Measurements from ENCODE around the gene DCAF6.

DCAF6 gene

DNA sequence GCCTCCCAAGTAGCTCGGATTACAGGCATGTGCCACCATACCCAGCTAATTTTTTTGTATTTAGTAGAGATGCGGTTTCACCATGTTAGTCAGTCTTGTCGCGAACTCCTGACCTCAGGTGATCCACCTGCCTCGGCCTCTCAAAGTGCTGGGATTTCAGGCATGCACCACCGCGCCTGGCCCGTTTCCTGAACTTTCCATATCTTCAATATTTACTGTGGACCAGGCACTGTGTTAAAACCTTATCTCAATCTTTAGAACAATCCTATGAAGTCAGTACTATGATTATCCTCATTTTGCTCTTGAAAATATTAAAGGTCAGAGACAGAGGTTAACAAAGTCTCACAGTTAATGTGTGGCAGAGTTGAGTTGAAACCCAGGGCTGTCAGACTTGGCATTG lies 20.9 kb upstream of the DCAF6 start:
- TF ChIP-seq POLR2AphosphoS5 (IDR thresholded peaks at IDR 0.05; ENCODE audit: low read depth, low read length) (no peak), SIN3A (IDR thresholded peaks at IDR 0.05; ENCODE audit: borderline replicate concordance, insufficient read depth, low read length) (no peak), FOXP2 (optimal IDR thresholded peaks at IDR 0.05; ENCODE audit: borderline replicate concordance, extremely low read depth, extremely low read length, insufficient read depth) (no peak), REST (IDR thresholded peaks at IDR 0.05; ENCODE audit: insufficient read depth in 1 of 2, low read depth in 2 of 2, low read length in 2 of 2) (no peak), TAF1 (IDR thresholded peaks at IDR 0.05; ENCODE audit: borderline replicate concordance, insufficient read depth, low read length) (no peak)

- TF ChIP-seq REST (IDR thresholded peaks at IDR 0.05; ENCODE audit: insufficient read depth in 1 of 2, low read depth in 2 of 2, low read length in 2 of 2): no peak
- no peak for TF ChIP-seq FOXP2 (optimal IDR thresholded peaks at IDR 0.05; ENCODE audit: borderline replicate concordance, extremely low read depth, extremely low read length, insufficient read depth)
- TF ChIP-seq POLR2AphosphoS5 (IDR thresholded peaks at IDR 0.05; ENCODE audit: low read depth, low read length): no peak
- TF ChIP-seq TAF1 (IDR thresholded peaks at IDR 0.05; ENCODE audit: borderline replicate concordance, insufficient read depth, low read length): no peak
- TF ChIP-seq SIN3A (IDR thresholded peaks at IDR 0.05; ENCODE audit: borderline replicate concordance, insufficient read depth, low read length): no peak
These were observed 19.5 kb upstream of the DCAF6 start for GRCh38 chr1:167916766-167917511.

DNA sequence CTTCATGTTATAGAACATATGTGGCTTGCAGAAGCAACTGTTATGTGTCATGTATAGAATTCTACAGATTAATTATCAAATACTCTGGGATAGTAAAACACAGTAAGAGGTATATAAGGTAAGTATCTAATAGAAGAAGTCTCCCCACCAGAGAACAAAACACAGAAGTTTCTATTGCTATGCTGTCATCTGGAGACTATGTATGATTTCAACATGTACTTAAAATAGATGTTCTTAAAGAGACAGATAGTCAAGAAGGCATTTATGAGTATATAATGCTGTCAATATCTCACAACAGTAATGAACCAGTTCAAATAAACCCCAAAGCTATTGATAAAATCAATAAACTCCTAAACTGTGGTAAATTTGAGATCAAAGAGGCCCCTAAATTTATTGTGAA lies 14.5 kb upstream of the DCAF6 start:
- TF ChIP-seq FOXP2 (optimal IDR thresholded peaks at IDR 0.05; ENCODE audit: borderline replicate concordance, extremely low read depth, extremely low read length, insufficient read depth) (no peak), REST (IDR thresholded peaks at IDR 0.05; ENCODE audit: insufficient read depth in 1 of 2, low read depth in 2 of 2, low read length in 2 of 2) (no peak), POLR2AphosphoS5 (IDR thresholded peaks at IDR 0.05; ENCODE audit: low read depth, low read length) (no peak), SIN3A (IDR thresholded peaks at IDR 0.05; ENCODE audit: borderline replicate concordance, insufficient read depth, low read length) (no peak), TAF1 (IDR thresholded peaks at IDR 0.05; ENCODE audit: borderline replicate concordance, insufficient read depth, low read length) (no peak)

- TF ChIP-seq POLR2AphosphoS5 (IDR thresholded peaks at IDR 0.05; ENCODE audit: low read depth, low read length) (no peak), REST (IDR thresholded peaks at IDR 0.05; ENCODE audit: insufficient read depth in 1 of 2, low read depth in 2 of 2, low read length in 2 of 2) (no peak), SIN3A (IDR thresholded peaks at IDR 0.05; ENCODE audit: borderline replicate concordance, insufficient read depth, low read length) (no peak), TAF1 (IDR thresholded peaks at IDR 0.05; ENCODE audit: borderline replicate concordance, insufficient read depth, low read length) (no peak), FOXP2 (optimal IDR thresholded peaks at IDR 0.05; ENCODE audit: borderline replicate concordance, extremely low read depth, extremely low read length, insufficient read depth) (no peak)
These were observed 13.8 kb upstream of the DCAF6 start for GRCh38 chr1:167922611-167923074.

All from PFSK-1 (cell line).